Esophagus muscularis mucosa (tissue), 4 donors: ENCODE data around the gene ANK2. TPM values are rescaled to one million over a fixed set of nuclear protein-coding genes. Genes with fewer than 3 reads are reported as not detected.

Experiments
- DNase-seq: peaks from one replicate; pipeline ENCODE4 v3.0.0-alpha.2; 2017; ENCODE audit errors: extremely low spot score
- H3K27ac ChIP-seq, 4 donors: fragments of 200-600 bp; sonication (generic); replicated peaks in 1 of 4; 1 replicate in 3 of 4; 2 replicates in 1 of 4; pipeline ENCODE4 v1.5.1; 2016 to 2019; ENCODE audit warnings: mild to moderate bottlenecking in 1 of 4
- H3K27me3 ChIP-seq, 4 donors: fragments of 200-600 bp; sonication (generic); one replicate each; pipeline versions ENCODE4 v1.5.1 to v1.6.0; 2016 to 2019
- H3K36me3 ChIP-seq, 4 donors: fragments of 200-600 bp; sonication (generic); one replicate each; pipeline ENCODE4 v1.5.1; 2016 to 2019
- H3K4me1 ChIP-seq, 4 donors: fragments of 200-600 bp; sonication (generic); one replicate each; pipeline ENCODE4 v1.5.1; 2016 to 2019
- H3K4me3 ChIP-seq, 4 donors: fragments of 200-600 bp; sonication (generic); 1 replicate in 2 of 4; 2 replicates in 2 of 4; pipeline ENCODE4 v1.5.1; 2016 to 2019; ENCODE audit warnings: mild to moderate bottlenecking in 4 of 4, moderate library complexity in 1 of 4
- H3K9me3 ChIP-seq, 4 donors: fragments of 200-600 bp; sonication (generic); 1 replicate in 3 of 4; 2 replicates in 1 of 4; pipeline ENCODE4 v1.5.1; 2016 to 2019
- EP300 ChIP-seq: sonication (generic); formaldehyde crosslinking; IDR thresholded peaks from one replicate; pipeline ENCODE4 v1.6.1; 2017; ENCODE audit warnings: antibody characterized with exemption
- POLR2A ChIP-seq: fragments of 450-650 bp; IDR thresholded peaks from one replicate; pipeline ENCODE4 v1.6.1; 2017; ENCODE audit warnings: antibody characterized with exemption, moderate library complexity, mild to moderate bottlenecking, low read depth
- POLR2AphosphoS5 ChIP-seq, 2 donors: sonication (generic); formaldehyde crosslinking; IDR thresholded peaks; one replicate each; pipeline ENCODE4 v1.6.1; 2017; ENCODE audit warnings: antibody characterized with exemption in 2 of 2
- WGBS: methylation state at CpG from one replicate; pipeline ENCODE4 v1.1.5; 2018; 5-methylcytosine and 5-hydroxymethylcytosine counted together
- intact Hi-C: fragments of 100-400 bp; cut with DNase I; formaldehyde crosslinking; loops from one replicate; pipeline ENCODE4 v1.15.1; 2023
- total RNA-seq, 4 donors: library from RNA; depleted of rRNA; stranded (reverse); fragments of >200 nt; gene quantifications; one replicate each; pipeline versions ENCODE4 v1.1.0 to v1.2.1, GENCODE V29; 2016
- TF ChIP-seq, protein P1 (sequence below), 3 experiments: fragments of 200-600 bp in 2 of 3; fragments of 450-650 bp in 1 of 3; sonication (generic) in 2 of 3; IDR thresholded peaks; one replicate each; pipeline ENCODE4 v1.5.1; 2017 to 2019; ENCODE audit warnings: antibody characterized with exemption in 3 of 3, mild to moderate bottlenecking in 2 of 3, moderate library complexity in 1 of 3

Gene ANK2
- total RNA-seq, 4 donors from 2014 or later, result 76.8 to 88.0 (median 82.8) TPM

DNA sequence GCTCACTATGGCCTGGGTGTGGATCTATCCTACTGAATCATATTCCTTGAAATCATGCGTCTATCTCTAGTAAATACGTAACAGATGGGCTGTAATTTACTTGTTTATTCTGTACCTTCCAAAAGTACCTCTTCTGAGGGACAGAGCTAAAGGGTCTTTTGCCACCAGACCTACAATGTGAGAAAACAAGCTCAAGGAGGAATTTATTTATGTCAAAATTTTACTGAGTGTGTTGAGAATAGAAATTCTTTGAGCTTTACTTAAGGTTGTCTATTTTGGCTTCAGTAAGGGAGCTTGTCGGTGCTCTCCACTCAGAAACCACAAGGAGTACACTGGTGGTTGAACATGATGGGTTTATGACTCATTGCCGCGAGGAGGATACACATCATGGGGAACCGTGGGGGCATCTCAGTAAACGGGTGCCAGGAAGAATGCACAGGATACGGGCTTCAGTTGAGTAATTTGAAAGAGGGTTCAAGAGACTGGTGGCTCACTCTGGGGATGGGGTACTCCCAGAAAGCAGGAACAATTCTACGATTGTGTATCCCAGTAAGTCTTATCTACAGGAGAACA is 3.0 kb downstream of the ANK2 start:
- H3K27ac ChIP-seq, result no peak overlapping the region
- no peak for DNase-seq
- TF ChIP-seq POLR2A (no peak), EP300 (no peak), POLR2AphosphoS5 (IDR thresholded peaks at IDR 0.05) (no peak)
- TF ChIP-seq, protein P1, sequence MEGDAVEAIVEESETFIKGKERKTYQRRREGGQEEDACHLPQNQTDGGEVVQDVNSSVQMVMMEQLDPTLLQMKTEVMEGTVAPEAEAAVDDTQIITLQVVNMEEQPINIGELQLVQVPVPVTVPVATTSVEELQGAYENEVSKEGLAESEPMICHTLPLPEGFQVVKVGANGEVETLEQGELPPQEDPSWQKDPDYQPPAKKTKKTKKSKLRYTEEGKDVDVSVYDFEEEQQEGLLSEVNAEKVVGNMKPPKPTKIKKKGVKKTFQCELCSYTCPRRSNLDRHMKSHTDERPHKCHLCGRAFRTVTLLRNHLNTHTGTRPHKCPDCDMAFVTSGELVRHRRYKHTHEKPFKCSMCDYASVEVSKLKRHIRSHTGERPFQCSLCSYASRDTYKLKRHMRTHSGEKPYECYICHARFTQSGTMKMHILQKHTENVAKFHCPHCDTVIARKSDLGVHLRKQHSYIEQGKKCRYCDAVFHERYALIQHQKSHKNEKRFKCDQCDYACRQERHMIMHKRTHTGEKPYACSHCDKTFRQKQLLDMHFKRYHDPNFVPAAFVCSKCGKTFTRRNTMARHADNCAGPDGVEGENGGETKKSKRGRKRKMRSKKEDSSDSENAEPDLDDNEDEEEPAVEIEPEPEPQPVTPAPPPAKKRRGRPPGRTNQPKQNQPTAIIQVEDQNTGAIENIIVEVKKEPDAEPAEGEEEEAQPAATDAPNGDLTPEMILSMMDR (IDR thresholded peaks at IDR 0.05), result no peak
- no peaks in the 10 kb centered on the region for H3K36me3 ChIP-seq
- intact Hi-C loops, result no loop called here
- no peak overlapping the region for H3K4me3 ChIP-seq
- no peaks in the 10 kb centered on the region for H3K9me3 ChIP-seq
- H3K27me3 ChIP-seq, result no peaks in the 10 kb centered on the region
- H3K4me1 ChIP-seq, result peaks cover 7 to 19% (median 11%) of the 10 kb centered on the region in 4 donors
- WGBS, result 79% methylated on average over 9 of the region's 9 CpGs

DNA sequence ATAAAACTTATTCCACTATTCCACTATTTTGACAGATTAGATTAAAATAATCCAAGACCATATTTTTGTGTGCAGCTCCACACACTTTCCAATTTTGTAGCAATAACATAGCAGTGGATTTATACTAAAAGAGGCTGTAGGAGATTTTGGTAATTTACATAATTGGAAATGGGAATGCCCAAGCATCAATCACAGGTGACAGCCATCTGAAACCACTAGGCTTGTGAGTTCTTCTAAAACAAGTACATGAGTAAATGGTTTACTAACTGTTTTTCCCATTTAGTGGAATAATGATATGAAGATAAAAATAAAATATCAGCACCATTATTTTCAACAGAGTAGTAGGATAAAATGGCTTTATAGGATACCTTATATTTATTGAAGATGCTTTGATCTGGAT is 4.4 kb downstream of the ANK2 start:
- H3K4me3 ChIP-seq, result no peak overlapping the region
- TF ChIP-seq POLR2A, result no peak
- no peak for TF ChIP-seq POLR2AphosphoS5 (IDR thresholded peaks at IDR 0.05)
- no peak for TF ChIP-seq EP300
- TF ChIP-seq, protein P1 (IDR thresholded peaks at IDR 0.05), result no peak
- H3K27ac ChIP-seq, result no peak overlapping the region
- peaks cover 7 to 17% (median 11%) of the 10 kb centered on the region in 4 donors for H3K4me1 ChIP-seq
- no peak for DNase-seq
- no peaks in the 10 kb centered on the region for H3K27me3 ChIP-seq
- H3K36me3 ChIP-seq, result no peaks in the 10 kb centered on the region
- H3K9me3 ChIP-seq, result no peaks in the 10 kb centered on the region
- intact Hi-C loops, result no loop called here

DNA sequence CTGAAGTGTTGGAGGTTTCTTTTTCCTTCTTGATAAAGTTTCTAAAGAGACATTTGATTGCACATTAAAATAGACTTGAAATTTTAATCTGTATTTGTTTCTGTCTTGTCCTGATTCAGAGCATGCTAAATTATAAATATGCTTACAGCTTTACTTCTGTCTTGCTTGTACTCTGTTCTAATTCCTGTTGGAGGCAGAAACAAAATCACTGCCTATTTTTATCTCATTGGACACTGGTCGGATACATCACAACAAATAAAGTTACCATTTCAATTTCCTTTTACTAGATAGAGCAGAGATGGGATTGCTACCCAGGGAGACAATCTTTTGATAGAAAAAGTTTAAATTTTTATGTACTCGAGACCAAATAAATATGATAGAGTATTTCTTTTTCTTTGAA is 6.9 kb downstream of the ANK2 start:
- no peaks in the 10 kb centered on the region for H3K36me3 ChIP-seq
- H3K4me3 ChIP-seq, result no peak overlapping the region
- WGBS, result 76% methylated on average over 2 of the region's 2 CpGs
- no peaks in the 10 kb centered on the region for H3K27me3 ChIP-seq
- DNase-seq, result no peak
- intact Hi-C loops, result no loop called here
- H3K4me1 ChIP-seq, result peaks cover 0 to 3% (median 0%) of the 10 kb centered on the region in 4 donors
- no peak for TF ChIP-seq POLR2AphosphoS5 (IDR thresholded peaks at IDR 0.05)
- no peak for TF ChIP-seq POLR2A
- TF ChIP-seq EP300, result no peak
- TF ChIP-seq, protein P1 (IDR thresholded peaks at IDR 0.05), result no peak
- H3K9me3 ChIP-seq, result no peaks in the 10 kb centered on the region
- no peak overlapping the region for H3K27ac ChIP-seq

DNA sequence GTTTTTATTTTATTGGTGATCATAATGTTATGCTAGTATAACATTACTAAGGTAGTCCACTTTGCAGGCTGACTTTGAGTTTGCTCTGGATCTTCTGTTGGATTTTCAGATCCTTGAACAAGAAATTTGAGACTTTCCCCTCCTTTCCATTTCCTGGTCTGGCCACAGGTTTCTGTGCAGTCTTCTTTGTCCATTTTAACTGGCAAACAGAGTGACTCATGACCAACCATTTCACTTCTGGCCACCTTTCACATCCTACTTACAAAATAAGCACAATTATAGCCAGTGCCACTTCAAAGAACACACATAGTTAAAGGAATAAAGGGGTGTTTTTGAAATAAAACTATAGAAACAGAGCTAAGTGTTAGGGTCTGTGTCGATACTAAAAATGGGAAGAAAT is 8.4 kb downstream of the ANK2 start:
- no peak for DNase-seq
- H3K4me3 ChIP-seq, result no peak overlapping the region
- no peaks in the 10 kb centered on the region for H3K9me3 ChIP-seq
- intact Hi-C loops, result no loop called here
- H3K4me1 ChIP-seq, result peaks cover 1 to 6% (median 5%) of the 10 kb centered on the region in 4 donors
- TF ChIP-seq, protein P1 (IDR thresholded peaks at IDR 0.05), result no peak
- TF ChIP-seq POLR2AphosphoS5 (IDR thresholded peaks at IDR 0.05), result no peak
- H3K27ac ChIP-seq, result no peak overlapping the region
- no peaks in the 10 kb centered on the region for H3K36me3 ChIP-seq
- no peaks in the 10 kb centered on the region for H3K27me3 ChIP-seq
- WGBS, result 91% methylated on average over 1 of the region's 1 CpG
